Diencephalon (tissue), 1 donor: ENCODE results near the gene STX4. TPM values are rescaled to one million over a fixed set of nuclear protein-coding genes. Genes with fewer than 3 reads are reported as not detected.

Experiments
- total RNA-seq: library from RNA; depleted of rRNA; stranded (reverse); fragments of >200 nt; gene quantifications from one replicate; pipeline ENCODE4 v1.2.3, GENCODE V29; 2014

Gene STX4
- 21.9 TPM for total RNA-seq

GRCh38 chr16:31032736-31033708 is at the start of gene STX4:
Gene STX4, plus strand, starts transcription at chr16:31033558. Its CDS starts 248 bp downstream, at chr16:31033806.

GRCh38 chr16:30984669-30985400 is 48.5 kb upstream of the STX4 start, which contains the start of gene HSD3B7:
Gene HSD3B7, plus strand, starts transcription at chr16:30985207. Its CDS starts 452 bp downstream, at chr16:30985659.

GRCh38 chr16:31010585-31011325 is 22.6 kb upstream of the STX4 start, which contains the start of gene STX1B:
Gene STX1B, minus strand, starts transcription at chr16:31010638. Its CDS starts 242 bp downstream, at chr16:31010396.

GRCh38 chr16:31073970-31074813 is 40.8 kb downstream of the STX4 start, which contains the start of the genes ZNF646 and ZNF668:
Gene ZNF646, plus strand, starts transcription at chr16:31074422. Its CDS starts 1,903 bp downstream, at chr16:31076325.
Gene ZNF668, minus strand, starts transcription at chr16:31074240. Its CDS starts 9,781 bp downstream, at chr16:31064459.

GRCh38 chr16:31088459-31089183 is 55.3 kb downstream of the STX4 start, which contains the start of gene PRSS53:
Gene PRSS53, minus strand, starts transcription at chr16:31088943. Its CDS starts 134 bp downstream, at chr16:31088809.

Other genes starting within 250 kb of the STX4 start
- 13.6 TPM for gene ZNF629, start 246.4 kb upstream of the STX4 start, total RNA-seq
- gene BCL7C, start 139.5 kb upstream of the STX4 start, total RNA-seq, result 45.4 TPM
- 0.92 TPM for gene CTF1, start 136.9 kb upstream of the STX4 start, total RNA-seq
- 49.8 TPM for gene FBXL19, start 110.0 kb upstream of the STX4 start, total RNA-seq
- 6.2 TPM for gene ORAI3, start 84.5 kb upstream of the STX4 start, total RNA-seq
- 3.9 TPM for gene SETD1A, start 75.8 kb upstream of the STX4 start, total RNA-seq
- gene HSD3B7, start 48.4 kb upstream of the STX4 start, total RNA-seq, result 3.5 TPM
- gene STX1B, start 22.9 kb upstream of the STX4 start, total RNA-seq, result 49.4 TPM
- gene ZNF668, start 40.7 kb downstream of the STX4 start, total RNA-seq, result 7.6 TPM
- 11.8 TPM for gene ZNF646, start 40.9 kb downstream of the STX4 start, total RNA-seq
- 2.5 TPM for gene PRSS53, start 55.4 kb downstream of the STX4 start, total RNA-seq
- gene VKORC1, start 61.2 kb downstream of the STX4 start, total RNA-seq, result 55.6 TPM
- gene BCKDK, start 74.8 kb downstream of the STX4 start, total RNA-seq, result 17.8 TPM
- 37.4 TPM for gene KAT8, start 84.1 kb downstream of the STX4 start, total RNA-seq
- not detected for gene PRSS8, start 102.2 kb downstream of the STX4 start, total RNA-seq
- gene PRSS36, start 116.5 kb downstream of the STX4 start, total RNA-seq, result 2.8 TPM
- gene FUS, start 146.6 kb downstream of the STX4 start, total RNA-seq, result 64.4 TPM
- gene PYCARD, start 169.2 kb downstream of the STX4 start, total RNA-seq, result 7.4 TPM
- 0.69 TPM for gene TRIM72, start 180.6 kb downstream of the STX4 start, total RNA-seq
- 0.92 TPM for gene PYDC1, start 183.6 kb downstream of the STX4 start, total RNA-seq
- 4.6 TPM for gene ITGAM, start 226.4 kb downstream of the STX4 start, total RNA-seq